Endodermal cell (in vitro differentiated cells): ENCODE data around the gene DDR2. TPM values are rescaled to one million over a fixed set of nuclear protein-coding genes. Genes with fewer than 3 reads are reported as not detected.

Experiments
- DNase-seq: peaks from one replicate; pipeline ENCODE4 v3.0.0-alpha.2; 2017
- H3K27ac ChIP-seq: 2 replicates; pipeline ENCODE4 v1.5.1; 2013; ENCODE audit warnings: mild to moderate bottlenecking, low read depth, low read length, moderate library complexity
- H3K27me3 ChIP-seq: 2 replicates; pipeline ENCODE4 v1.6.1; 2013; ENCODE audit warnings: mild to moderate bottlenecking, low read length, moderate library complexity; ENCODE audit not compliant: insufficient read depth, control insufficient read depth, poor library complexity, severe bottlenecking
- H3K36me3 ChIP-seq: 2 replicates; pipeline ENCODE4 v1.7.0; 2013; ENCODE audit warnings: mild to moderate bottlenecking, low read length, moderate library complexity; ENCODE audit not compliant: control insufficient read depth, insufficient read depth
- H3K4me1 ChIP-seq: one replicate; pipeline ENCODE4 v1.7.0; 2013; ENCODE audit warnings: low read length; ENCODE audit not compliant: control insufficient read depth, insufficient read depth
- H3K4me3 ChIP-seq: 2 replicates; pipeline ENCODE4 v1.5.1; 2013; ENCODE audit warnings: mild to moderate bottlenecking, low read length, moderate library complexity
- H3K9ac ChIP-seq: 2 replicates; pipeline ENCODE4 v1.6.1; 2013; ENCODE audit warnings: mild to moderate bottlenecking, low read length, moderate library complexity; ENCODE audit not compliant: poor library complexity, severe bottlenecking; ENCODE audit errors: extremely low read depth
- H3K9me3 ChIP-seq: 2 replicates; pipeline ENCODE4 v1.6.1; 2013; ENCODE audit warnings: mild to moderate bottlenecking, low read length, moderate library complexity; ENCODE audit not compliant: control insufficient read depth
- H3K27ac Mint-ChIP-seq: 2 replicates; pipeline ENCODE4 v1.8.0; 2020; ENCODE audit warnings: mixed read lengths
- H3K27me3 Mint-ChIP-seq: 2 replicates; pipeline ENCODE4 v1.8.0; 2021; ENCODE audit warnings: mild to moderate bottlenecking, mixed read lengths; ENCODE audit not compliant: insufficient read depth
- H3K36me3 Mint-ChIP-seq: 2 replicates; pipeline ENCODE4 v1.8.0; 2020; ENCODE audit warnings: low read depth, mixed read lengths
- H3K4me1 Mint-ChIP-seq: 2 replicates; pipeline ENCODE4 v1.8.0; 2020; ENCODE audit warnings: mixed read lengths
- H3K4me3 Mint-ChIP-seq: 2 replicates; pipeline ENCODE4 v1.8.0; 2020; ENCODE audit warnings: mild to moderate bottlenecking, moderate library complexity, mixed read lengths
- H3K9me3 Mint-ChIP-seq: 2 replicates; pipeline ENCODE4 v1.8.0; 2020; ENCODE audit warnings: mild to moderate bottlenecking, mixed read lengths
- CTCF ChIP-seq: fragments of 200-600 bp; sonication (generic); conservative IDR thresholded peaks from 2 replicates; pipeline ENCODE4 v1.5.0; 2021; ENCODE audit warnings: antibody characterized with exemption, mild to moderate bottlenecking
- WGBS, 2 experiments: methylation state at CpG; one replicate each; pipeline versions ENCODE4 v1.1.5 to v1.1.7; 2013; ENCODE audit warnings: missing lambda C conversion rate in 2 of 2, mixed read lengths in 1 of 2; ENCODE audit not compliant: insufficient coverage in 1 of 2, insufficient read length in 1 of 2; 5-methylcytosine and 5-hydroxymethylcytosine counted together
- total RNA-seq, 2 donors: library from RNA; stranded (reverse); fragmentation: NEBNext Ultra II Directional in 1 of 2; extraction: Animal tissue kit (Norgen Biotek cat#: 25700) in 1 of 2; gene quantifications; 2 replicates in 1 of 2; 3 replicates in 1 of 2; pipeline ENCODE4 v1.2.1, GENCODE V29; 2021

DDR2 gene
- total RNA-seq, 2 donors from 2014 or later: 0.26 to 0.55 TPM

- no peaks in the 10 kb centered on the region for H3K27me3 Mint-ChIP-seq
- H3K36me3 Mint-ChIP-seq: no peaks in the 10 kb centered on the region
Measured at GRCh38 chr1:162667381-162668080, 35.3 kb downstream of the DDR2 start.

GRCh38 chr1:162670928-162671663 lies 38.8 kb downstream of the DDR2 start:
- WGBS, 2 experiments: 92 to 98% methylated on average over 8 of the region's 8 CpGs
- Histone ChIP-seq H3K27ac (no peak overlapping the region), H3K27me3 (no peaks in the 10 kb centered on the region), H3K36me3 (no peaks in the 10 kb centered on the region), H3K9me3 (no peaks in the 10 kb centered on the region), H3K9ac (no peak overlapping the region), H3K4me3 (no peak overlapping the region), H3K4me1 (no peaks in the 10 kb centered on the region)
- Mint-ChIP-seq H3K9me3 (no peaks in the 10 kb centered on the region), H3K27me3 (no peaks in the 10 kb centered on the region), H3K4me1 (no peaks in the 10 kb centered on the region), H3K36me3 (no peaks in the 10 kb centered on the region), H3K27ac (no peak overlapping the region), H3K4me3 (no peak overlapping the region)
- no peak for DNase-seq
- TF ChIP-seq CTCF: no peak

More at GRCh38 chr1:162667381-162668080, 35.3 kb downstream of the DDR2 start:
- Mint-ChIP-seq H3K27ac (no peak overlapping the region), H3K4me1 (no peaks in the 10 kb centered on the region), H3K9me3 (no peaks in the 10 kb centered on the region), H3K4me3 (no peak overlapping the region)
- no peak for DNase-seq
- no peaks in the 10 kb centered on the region for H3K4me1 ChIP-seq
- no peak overlapping the region for H3K4me3 ChIP-seq
- no peak overlapping the region for H3K9ac ChIP-seq
- no peaks in the 10 kb centered on the region for H3K9me3 ChIP-seq
- H3K27ac ChIP-seq: peak overlapping the region; percentile 26
- H3K36me3 ChIP-seq: no peaks in the 10 kb centered on the region
- TF ChIP-seq CTCF: no peak
- H3K27me3 ChIP-seq: no peaks in the 10 kb centered on the region
- 94 to 100% methylated on average over 1 to 2 of the region's 2 CpGs for WGBS, 2 experiments

- Mint-ChIP-seq H3K4me1 (no peaks in the 10 kb centered on the region), H3K27ac (no peak overlapping the region), H3K36me3 (no peaks in the 10 kb centered on the region), H3K9me3 (no peaks in the 10 kb centered on the region), H3K4me3 (no peak overlapping the region), H3K27me3 (no peaks in the 10 kb centered on the region)
- no peak overlapping the region for H3K27ac ChIP-seq
- 70 to 72% methylated on average over 4 to 5 of the region's 5 CpGs for WGBS, 2 experiments
- H3K4me1 ChIP-seq: no peaks in the 10 kb centered on the region
- TF ChIP-seq CTCF: no peak
- no peak overlapping the region for H3K9ac ChIP-seq
- H3K9me3 ChIP-seq: no peaks in the 10 kb centered on the region
- no peak overlapping the region for H3K4me3 ChIP-seq
- DNase-seq: no peak
- H3K36me3 ChIP-seq: no peaks in the 10 kb centered on the region
- no peaks in the 10 kb centered on the region for H3K27me3 ChIP-seq
Measured at GRCh38 chr1:162671664-162672410, 39.6 kb downstream of the DDR2 start.
